Ishikawa (cell line): ENCODE data around the gene NLE1.

ENCODE experiments used
- EGR1 ChIP-seq: IDR thresholded peaks from 2 replicates; pipeline ENCODE4 v1.6.1; 2012
- MAX ChIP-seq: IDR thresholded peaks from 2 replicates; pipeline ENCODE4 v1.6.1; 2012
- TAF1 ChIP-seq: IDR thresholded peaks from 2 replicates; pipeline ENCODE4 v1.6.1; 2012; ENCODE audit warnings: low read depth, mild to moderate bottlenecking
- YY1 ChIP-seq: IDR thresholded peaks from 2 replicates; pipeline ENCODE4 v1.6.1; 2012; ENCODE audit warnings: low read depth

GRCh38 chr17:35144840-35145239, 2.7 kb upstream of the NLE1 start:
- TF ChIP-seq YY1, result no peak
- TF ChIP-seq MAX, result no peak
- no peak for TF ChIP-seq EGR1
- TF ChIP-seq TAF1, result no peak
